Psoas muscle (tissue), 8 donors: ENCODE data around the gene SGK1. TPM values are rescaled to one million over a fixed set of nuclear protein-coding genes. Genes with fewer than 3 reads are reported as not detected.

Source experiments
- ATAC-seq, 4 donors: fragments of 200-7000 bp; cut with Tn5 transposase; one replicate each; pipeline ENCODE4 v1.9.1; 2020; ENCODE audit warnings: moderate library complexity in 3 of 4, mild to moderate bottlenecking in 2 of 4
- DNase-seq, 2 donors: peaks; one replicate each; pipeline ENCODE4 v3.0.0-alpha.2; 2020
- H3K27ac ChIP-seq: fragments of 200-600 bp; one replicate; pipeline ENCODE4 v1.8.0; 2022
- H3K27me3 ChIP-seq, 3 donors: fragments of 200-600 bp in 1 of 3; one replicate each; pipeline versions ENCODE4 v1.6.1 to v1.8.0; 2013 to 2022; ENCODE audit warnings: low read length in 2 of 3, mild to moderate bottlenecking in 2 of 3, moderate library complexity in 1 of 3; ENCODE audit not compliant: insufficient read depth in 3 of 3
- H3K36me3 ChIP-seq, 2 donors: fragments of 200-600 bp in 1 of 2; one replicate each; pipeline versions ENCODE4 v1.6.1 to v1.8.0; 2013 to 2022; ENCODE audit warnings: low read depth in 1 of 2, mild to moderate bottlenecking in 1 of 2, moderate library complexity in 1 of 2; ENCODE audit not compliant: insufficient read depth in 1 of 2
- H3K4me1 ChIP-seq: fragments of 200-600 bp; one replicate; pipeline ENCODE4 v1.8.0; 2022
- H3K4me3 ChIP-seq: fragments of 200-600 bp; one replicate; pipeline ENCODE4 v1.8.0; 2022; ENCODE audit warnings: mild to moderate bottlenecking
- H3K9me3 ChIP-seq: fragments of 200-600 bp; one replicate; pipeline ENCODE4 v1.8.0; 2022
- CTCF ChIP-seq: fragments of 200-600 bp; IDR thresholded peaks from one replicate; pipeline ENCODE4 v1.8.0; 2022; ENCODE audit warnings: antibody characterized with exemption
- WGBS, 3 donors: extraction: QIAGEN DNeasy Blood & Tissue Kit; methylation state at CpG; one replicate each; pipeline versions ENCODE4 v1.1.6 to v1.1.7; 2013; 5-methylcytosine and 5-hydroxymethylcytosine counted together
- intact Hi-C, 2 donors: fragments of 100-400 bp; cut with DNase I; formaldehyde crosslinking; loops; one replicate each; pipeline versions ENCODE4 v1.11.0 to v1.14.2; 2022
- polyA plus RNA-seq, 3 donors: library from polyadenylated mRNA; stranded (reverse); fragments of 200-250 nt; gene quantifications; one replicate each; pipeline ENCODE4 v1.2.3, GENCODE V29; 2013
- total RNA-seq, 4 donors: library from RNA; stranded (reverse); fragmentation: NEBNext Ultra II Directional in 2 of 4; extraction: Animal tissue kit (Norgen Biotek cat#: 25700) in 2 of 4; gene quantifications; one replicate each; pipeline versions ENCODE4 v1.2.1 to v1.2.4, GENCODE V29; 2021 to 2023
- donor health status: healthy with polysubstance abuse.
- donor health status: DM: no; HTN: no; CAD: no; lungs with moderate emphysema.
- donor health status: Bipolar disorder and iron deficiency.
- donor health status: healthy.
- donor health status: DM: yes; HTN: yes; CAD: no.
- donor health status: DM: no; HTN: no; CAD: no.
- donor health status: DM: no; HTN: no; CAD: no.
- donor health status: DM: yes; HTN: yes; CAD: no.

SGK1 gene
- total and polyA plus RNA-seq, 7 donors: 34.4 to 125 (median 64.1) TPM

GRCh38 chr6:134123666-134124208 is 194.2 kb downstream of the SGK1 start:
- H3K4me1 ChIP-seq: no peaks in the 10 kb centered on the region
- H3K4me3 ChIP-seq: no peak overlapping the region
- no peak overlapping the region for H3K27ac ChIP-seq
- intact Hi-C loops: loop anchor here in 1 of 2 donors (5.0 kb wide), 2 partner anchors 759 to 819 kb away; no protein-coding TSS in a partner anchor
- TF ChIP-seq CTCF: peak; percentile 79
- 10 to 16% (median 16%) methylated on average over 5 of the region's 5 CpGs for WGBS, 3 donors
- no peaks in the 10 kb centered on the region for H3K27me3 ChIP-seq
- no peaks in the 10 kb centered on the region for H3K36me3 ChIP-seq
- ATAC-seq: peak in 2 of 4 donors; percentile 41 to 68
- DNase-seq: no peak
- no peaks in the 10 kb centered on the region for H3K9me3 ChIP-seq

GRCh38 chr6:134122775-134123174 is 195.1 kb downstream of the SGK1 start:
- no peak for TF ChIP-seq CTCF
- DNase-seq (no peak), ATAC-seq (no peak)
- intact Hi-C loops: loop anchor here in 1 of 2 donors (5.0 kb wide), 2 partner anchors 760 to 820 kb away; no protein-coding TSS in a partner anchor
- no peak overlapping the region for H3K4me3 ChIP-seq
- 92 to 100% (median 98%) methylated on average over 1 of the region's 1 CpG for WGBS, 3 donors
- H3K9me3 ChIP-seq: no peaks in the 10 kb centered on the region
- H3K27ac ChIP-seq: no peak overlapping the region
- H3K36me3 ChIP-seq: no peaks in the 10 kb centered on the region
- H3K27me3 ChIP-seq: no peaks in the 10 kb centered on the region
- H3K4me1 ChIP-seq: no peaks in the 10 kb centered on the region

GRCh38 chr6:134119486-134119885 is 198.4 kb downstream of the SGK1 start:
- Histone ChIP-seq H3K9me3 (no peaks in the 10 kb centered on the region), H3K4me3 (no peak overlapping the region), H3K4me1 (no peaks in the 10 kb centered on the region), H3K36me3 (no peaks in the 10 kb centered on the region), H3K27me3 (no peaks in the 10 kb centered on the region), H3K27ac (no peak overlapping the region)
- DNase-seq (no peak), ATAC-seq (no peak)
- TF ChIP-seq CTCF: no peak
- intact Hi-C loops: no loop called here
